Measurements from ENCODE around the gene HNRNPC. TPM values are rescaled to one million over a fixed set of nuclear protein-coding genes. Genes with fewer than 3 reads are reported as not detected.
"Not testable (repeated sequence)": the region's sequence is repeated elsewhere in the genome, so short reads cannot be mapped to it uniquely, and the experiment has no call there.

The HNRNPC gene
- 537 and 719 TPM in 2 replicates for total RNA-seq

DNA sequence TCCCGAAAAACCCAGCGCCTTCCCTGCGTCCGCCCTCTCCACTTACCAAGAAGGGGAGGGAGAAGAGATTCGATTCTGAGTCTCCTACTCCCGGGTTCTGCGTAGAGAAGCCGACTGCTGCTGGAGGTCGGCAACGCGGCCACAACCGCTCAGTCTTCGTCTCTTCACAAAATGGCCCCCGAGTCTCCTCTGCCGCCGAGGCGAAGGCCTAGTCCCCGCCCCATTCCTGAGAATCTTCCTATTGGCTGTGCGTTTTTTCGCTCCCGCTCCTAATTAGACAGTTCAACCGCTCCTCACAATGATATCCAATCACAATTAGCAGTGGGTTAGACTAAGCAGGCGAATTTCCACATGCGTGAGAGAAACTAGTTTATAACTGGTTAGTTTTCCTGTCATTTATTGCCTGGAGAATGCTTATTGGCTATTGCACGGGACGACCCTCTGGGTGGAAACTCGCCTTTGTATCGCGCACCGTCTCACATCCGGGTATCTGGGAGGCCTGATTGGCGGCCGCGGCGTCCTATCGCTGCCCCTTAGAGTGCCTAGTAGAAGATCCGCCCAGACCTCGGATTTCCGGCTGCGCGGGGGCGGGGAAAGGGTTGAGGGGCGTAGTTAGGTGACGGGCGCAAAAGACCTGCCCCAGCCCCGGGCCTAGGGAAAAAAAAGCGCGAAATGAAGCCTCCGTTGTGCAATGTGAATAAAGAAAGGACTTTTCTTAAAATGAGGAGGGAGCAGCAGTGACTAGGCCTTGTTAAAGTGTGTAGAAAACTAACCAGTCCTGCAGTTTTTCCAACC is at the start of gene HNRNPC:
TSS of gene HNRNPC (minus strand) at position 191 of the 795 bp plus-strand sequence. CDS start 35,249 bp downstream, outside the sequence.
- DNase-seq (ENCODE audit: extremely low read depth, low read depth, low spot score): peak; percentile 100

- DNase-seq (ENCODE audit: extremely low read depth, low read depth, low spot score): no peak
Measured at GRCh38 chr14:21317398-21317797, 48.2 kb upstream of the HNRNPC start.

DNA sequence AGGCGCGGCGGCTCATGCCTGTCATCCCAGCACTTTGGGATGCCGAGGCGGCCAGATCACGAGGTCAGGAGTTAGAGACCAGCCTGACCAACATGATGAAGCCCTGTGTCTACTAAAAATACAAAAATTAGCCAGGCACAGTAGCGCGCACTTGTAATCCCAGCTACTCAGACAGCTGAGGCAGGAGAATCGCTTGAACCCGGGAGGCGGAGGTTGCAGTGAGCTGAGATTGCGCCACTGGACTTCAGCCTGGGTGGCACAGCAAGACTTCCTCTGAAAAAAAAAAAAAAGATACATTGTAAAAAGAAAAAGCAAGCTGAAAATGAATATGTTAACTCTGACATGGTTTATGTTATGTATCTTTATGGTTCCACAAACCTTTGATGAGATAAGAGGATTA is 44.3 kb upstream of the HNRNPC start:
- DNase-seq (ENCODE audit: extremely low read depth, low read depth, low spot score): no peak

- no peak for DNase-seq (ENCODE audit: extremely low read depth, low read depth, low spot score)
Measured at GRCh38 chr14:21311614-21312013, 42.4 kb upstream of the HNRNPC start.

- no peak for DNase-seq (ENCODE audit: extremely low read depth, low read depth, low spot score)
Measured at GRCh38 chr14:21309956-21310355, 40.7 kb upstream of the HNRNPC start.

DNA sequence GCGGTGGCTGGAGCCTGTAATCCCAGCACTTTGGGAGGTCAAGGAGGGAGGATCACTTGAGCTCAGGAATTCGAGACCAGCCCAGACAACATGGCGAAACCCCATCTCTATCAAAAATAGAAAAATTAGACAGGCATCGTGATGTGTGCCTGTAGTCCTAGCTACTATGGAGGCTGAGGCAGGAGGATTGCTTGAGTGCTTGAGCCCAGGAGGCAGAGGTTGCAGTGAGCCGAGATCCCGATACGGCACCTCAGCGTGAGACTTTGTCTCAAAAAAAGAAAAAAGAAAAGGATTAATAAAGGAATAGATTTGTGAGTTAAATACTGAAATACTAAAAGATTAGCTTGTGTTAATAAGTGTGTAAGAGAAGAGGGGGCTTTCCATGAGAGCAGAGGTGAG is 40.0 kb upstream of the HNRNPC start:
- no peak for DNase-seq (ENCODE audit: extremely low read depth, low read depth, low spot score)

GRCh38 chr14:21308479-21309237 is 39.4 kb upstream of the HNRNPC start:
- peak; percentile 23 for DNase-seq (ENCODE audit: extremely low read depth, low read depth, low spot score)

DNA sequence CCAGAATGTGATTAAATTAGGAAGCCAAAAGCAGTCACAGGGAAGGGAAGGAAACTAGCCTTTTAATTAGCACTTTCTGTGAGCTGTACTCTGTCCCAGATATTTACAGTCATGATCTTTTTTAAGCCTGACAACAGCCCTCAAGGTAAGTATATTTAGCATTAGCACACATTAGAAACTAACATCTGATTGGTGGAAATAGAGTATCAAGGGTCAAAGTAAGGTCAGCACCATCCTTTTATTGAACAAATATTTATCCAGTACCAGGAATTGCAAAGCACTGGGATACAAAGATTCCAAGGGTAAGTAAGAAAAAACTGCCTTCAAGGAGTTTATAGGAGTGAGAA is 38.9 kb upstream of the HNRNPC start:
- no peak for DNase-seq (ENCODE audit: extremely low read depth, low read depth, low spot score)

DNA sequence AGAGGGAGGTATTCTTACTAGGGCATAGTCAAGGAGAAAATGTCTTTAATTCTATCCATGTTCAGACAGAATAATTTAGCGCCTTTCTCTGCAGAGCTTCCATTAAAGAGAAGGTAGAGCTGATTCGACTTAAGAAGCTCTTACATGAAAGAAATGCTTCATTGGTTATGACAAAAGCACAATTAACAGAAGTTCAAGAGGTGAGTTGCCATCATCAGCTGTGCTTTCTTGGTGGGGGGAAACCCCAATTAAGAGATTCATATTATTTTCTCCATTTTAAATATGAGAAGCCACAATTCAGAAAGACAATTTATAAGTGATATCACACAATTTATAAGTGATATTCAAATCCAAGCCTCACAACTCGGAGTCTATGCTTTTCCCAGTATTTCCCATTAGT is 38.4 kb upstream of the HNRNPC start:
- DNase-seq (ENCODE audit: extremely low read depth, low read depth, low spot score): no peak

DNA sequence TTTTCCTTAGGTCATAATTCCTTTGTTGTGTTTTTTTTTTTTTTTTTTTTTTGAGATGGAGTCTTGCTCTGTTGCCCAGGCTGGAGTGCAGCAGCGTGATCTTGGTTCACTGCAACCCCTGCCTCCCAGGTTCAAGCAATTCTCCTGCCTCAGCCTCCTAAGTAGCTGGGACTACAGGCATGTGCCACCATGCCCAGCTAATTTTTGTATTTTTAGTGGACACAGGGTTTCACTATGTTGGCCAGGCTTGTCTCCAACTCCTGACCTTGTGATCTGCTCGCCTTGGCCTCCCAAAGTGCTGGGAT is 33.5 kb upstream of the HNRNPC start:
- not testable (repeated sequence) for DNase-seq (ENCODE audit: extremely low read depth, low read depth, low spot score)

GRCh38 chr14:21302013-21302835 is 33.0 kb upstream of the HNRNPC start:
- no peak for DNase-seq (ENCODE audit: extremely low read depth, low read depth, low spot score)

- no peak for DNase-seq (ENCODE audit: extremely low read depth, low read depth, low spot score)
Measured at GRCh38 chr14:21300892-21301291, 31.6 kb upstream of the HNRNPC start.

DNA sequence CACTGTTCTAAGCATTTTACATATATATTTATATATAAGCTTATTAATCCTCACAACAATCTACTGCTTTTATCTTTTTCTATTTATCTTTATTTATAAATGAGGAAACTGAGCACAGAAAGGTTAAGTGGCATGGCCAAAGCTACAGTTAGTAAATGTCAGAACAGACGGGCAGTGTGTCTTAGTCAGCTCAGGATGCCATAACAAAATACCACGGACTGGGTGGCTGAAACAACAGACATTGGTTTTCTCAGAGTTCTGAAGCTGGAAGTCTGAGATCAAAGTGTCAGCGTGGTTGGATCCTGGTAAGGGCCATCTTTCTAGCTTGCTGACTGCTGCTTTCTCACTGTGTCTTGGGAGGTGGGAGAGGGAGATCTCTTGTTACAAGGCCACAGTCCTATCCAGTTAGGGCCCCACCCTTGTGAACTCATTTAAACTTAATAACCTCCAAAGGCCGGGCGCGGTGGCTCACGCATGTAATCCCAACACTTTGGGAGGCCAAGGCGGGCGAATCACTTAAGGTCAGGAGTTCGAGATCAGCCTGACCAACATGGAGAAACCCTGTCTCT is 30.4 kb upstream of the HNRNPC start:
- DNase-seq (ENCODE audit: extremely low read depth, low read depth, low spot score): no peak

- no peak for DNase-seq (ENCODE audit: extremely low read depth, low read depth, low spot score)
Measured at GRCh38 chr14:21298358-21298757, 29.1 kb upstream of the HNRNPC start.

DNA sequence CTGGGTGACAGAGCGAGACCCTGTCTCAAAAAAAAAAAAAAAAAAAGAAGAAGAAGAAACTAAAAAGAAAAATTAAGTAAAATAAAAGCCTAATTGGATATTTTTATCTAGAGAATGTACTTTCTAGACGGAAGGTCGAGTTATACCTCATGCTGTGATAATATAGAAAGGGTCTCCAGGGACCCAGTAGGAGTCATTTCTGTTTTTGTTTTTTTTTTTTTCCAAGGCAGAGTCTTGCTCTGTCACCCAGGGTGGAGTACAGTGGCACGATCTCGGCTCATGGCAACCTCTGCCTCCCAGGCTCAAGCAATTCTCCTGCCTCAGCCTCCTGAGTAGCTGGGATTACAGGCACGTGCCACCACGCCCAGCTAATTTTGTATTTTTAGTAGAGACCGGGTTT is 24.8 kb upstream of the HNRNPC start:
- not testable (repeated sequence) for DNase-seq (ENCODE audit: extremely low read depth, low read depth, low spot score)

GRCh38 chr14:21287168-21287567 is 17.9 kb upstream of the HNRNPC start:
- DNase-seq (ENCODE audit: extremely low read depth, low read depth, low spot score): no peak

DNA sequence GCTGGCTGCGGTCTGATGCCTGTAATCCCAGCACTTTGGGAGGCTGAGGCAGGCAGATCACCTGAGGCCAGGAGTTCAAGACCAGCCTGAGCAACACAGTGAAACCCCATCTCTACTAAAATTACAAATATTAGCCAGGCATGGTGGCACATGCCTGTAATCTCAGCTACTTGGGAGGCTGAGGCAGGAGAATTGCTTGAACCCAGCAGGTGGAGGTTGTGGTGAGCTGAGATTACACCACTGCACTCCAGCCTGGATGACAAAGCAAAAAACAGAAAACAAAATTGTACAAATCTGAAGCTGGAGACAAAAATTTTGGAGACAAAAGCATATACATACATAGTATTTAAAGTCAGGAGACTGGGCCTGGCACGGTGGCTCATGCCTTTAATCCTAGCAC is 17.3 kb upstream of the HNRNPC start:
- DNase-seq (ENCODE audit: extremely low read depth, low read depth, low spot score): not testable (repeated sequence)

DNA sequence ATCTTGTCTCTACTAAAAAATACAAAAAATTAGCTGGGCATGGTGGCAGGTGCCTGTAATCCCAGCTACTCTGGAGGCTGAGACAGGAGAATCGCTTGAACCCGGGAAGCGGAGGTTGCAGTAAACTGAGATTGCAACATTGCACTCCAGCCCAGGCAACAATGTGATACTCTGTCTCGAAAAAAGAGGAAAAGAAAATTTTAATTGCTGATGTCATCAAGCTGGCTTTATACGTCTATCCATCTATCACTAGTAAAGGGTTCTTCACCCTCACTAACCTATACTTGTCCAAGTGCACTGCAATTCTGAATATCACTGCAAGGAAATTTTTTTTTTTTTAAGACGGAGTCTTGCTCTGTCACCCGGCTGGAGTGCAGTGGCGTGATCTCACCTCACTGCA is 12.7 kb upstream of the HNRNPC start:
- DNase-seq (ENCODE audit: extremely low read depth, low read depth, low spot score): not testable (repeated sequence)

GRCh38 chr14:21279783-21280182 is 10.5 kb upstream of the HNRNPC start, which contains the start of gene RPGRIP1:
Gene RPGRIP1 (plus strand): TSS chr14:21280083. CDS start chr14:21287977, 7,894 bp downstream.
- no peak for DNase-seq (ENCODE audit: extremely low read depth, low read depth, low spot score)

DNA sequence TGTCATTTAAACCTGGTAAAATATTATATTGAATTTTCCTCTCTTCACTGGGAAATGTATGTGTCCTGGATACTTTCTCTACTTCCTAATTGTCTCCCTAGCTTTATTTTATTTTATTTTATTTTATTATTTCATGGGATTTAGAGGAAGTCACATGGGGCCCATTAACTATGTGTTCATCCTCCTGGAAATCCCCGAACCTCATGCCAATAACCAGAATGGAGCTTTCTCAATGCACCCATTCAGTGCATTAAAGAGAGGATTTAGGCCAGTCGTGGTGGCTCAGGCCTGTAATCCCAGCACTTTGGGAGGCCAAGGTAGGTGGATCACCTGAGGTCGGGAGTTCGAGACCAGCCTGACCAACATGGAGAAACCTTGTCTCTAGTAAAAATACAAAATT is 9.4 kb upstream of the HNRNPC start:
- no peak for DNase-seq (ENCODE audit: extremely low read depth, low read depth, low spot score)

DNA sequence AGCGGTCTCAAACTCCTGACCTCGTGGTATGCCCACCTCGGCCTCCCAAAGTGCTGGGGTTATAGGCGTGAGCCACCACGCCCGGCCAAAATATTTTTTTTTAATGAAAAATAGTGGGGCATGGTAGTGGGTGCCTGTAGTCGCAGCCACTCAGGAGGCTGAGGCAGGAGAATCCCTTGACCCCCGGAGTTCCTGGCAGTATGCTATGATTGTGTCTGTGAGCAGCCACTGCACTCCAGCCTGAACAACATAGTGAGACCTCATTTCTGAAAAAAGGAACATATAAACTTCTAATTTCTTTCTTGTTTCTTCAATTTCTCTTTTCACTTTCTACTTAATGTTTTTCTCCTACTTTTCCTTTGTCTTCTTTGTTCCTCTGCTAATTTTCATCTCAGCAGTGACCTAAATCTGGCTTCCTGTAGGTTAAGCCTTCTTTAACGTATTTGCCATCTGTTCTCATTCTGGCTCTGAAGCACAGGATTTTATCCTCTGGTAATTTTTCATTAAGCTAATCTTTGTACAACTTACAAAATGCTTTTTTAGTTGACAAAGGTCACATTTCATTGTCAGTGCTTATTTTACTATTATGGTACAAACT is 6.1 kb upstream of the HNRNPC start:
- no peak for DNase-seq (ENCODE audit: extremely low read depth, low read depth, low spot score)

Data from glomerular endothelial cell (primary cell).